22Rv1 (cell line): ENCODE data around the gene DSTN.

Experiments used
- ZFX ChIP-seq: fragments of 450-650 bp; IDR thresholded peaks from 2 replicates; pipeline ENCODE4 v1.6.1; 2017; ENCODE audit warnings: antibody characterized with exemption, borderline replicate concordance
- TF ChIP-seq, protein P1 (sequence below): fragments of 450-650 bp; IDR thresholded peaks from 2 replicates; pipeline ENCODE4 v1.5.1; 2017; ENCODE audit warnings: mild to moderate bottlenecking

DNA sequence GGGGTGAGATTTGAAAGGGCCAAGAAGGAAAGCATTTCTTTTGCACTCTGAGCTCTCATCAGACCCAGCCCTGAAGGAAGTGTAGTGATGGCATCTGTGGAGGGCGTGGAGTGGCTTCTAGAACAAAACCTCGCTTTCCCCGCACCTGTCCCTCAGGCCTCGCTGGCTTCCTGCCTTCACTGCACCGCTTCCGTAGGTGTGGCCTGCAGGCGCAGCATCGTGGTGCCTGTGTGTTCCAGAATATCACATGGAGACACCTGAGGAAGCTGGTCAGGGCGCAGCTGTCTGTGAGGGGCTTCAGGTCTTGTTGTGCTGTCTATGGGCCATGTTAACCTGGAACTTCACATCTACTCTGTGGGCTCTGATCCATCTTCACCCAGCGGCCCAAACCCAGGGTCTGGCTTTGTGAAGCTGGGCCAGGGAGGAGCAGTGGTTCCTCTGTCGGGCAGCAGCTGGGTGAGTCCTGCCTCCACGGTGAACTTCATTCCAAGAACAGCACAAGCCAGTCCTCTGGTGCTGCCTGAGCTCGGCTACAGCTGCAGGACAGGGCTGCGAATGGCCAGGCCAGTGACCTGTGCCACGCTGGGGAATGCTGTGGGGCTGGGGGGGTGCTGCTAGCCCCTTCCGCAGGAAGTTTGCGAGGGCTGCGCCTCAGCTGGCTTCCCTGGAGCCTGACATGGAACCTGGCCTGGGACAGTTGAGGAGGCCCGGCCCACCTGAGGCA, 40.9 kb downstream of the DSTN start:
- TF ChIP-seq, protein P1, sequence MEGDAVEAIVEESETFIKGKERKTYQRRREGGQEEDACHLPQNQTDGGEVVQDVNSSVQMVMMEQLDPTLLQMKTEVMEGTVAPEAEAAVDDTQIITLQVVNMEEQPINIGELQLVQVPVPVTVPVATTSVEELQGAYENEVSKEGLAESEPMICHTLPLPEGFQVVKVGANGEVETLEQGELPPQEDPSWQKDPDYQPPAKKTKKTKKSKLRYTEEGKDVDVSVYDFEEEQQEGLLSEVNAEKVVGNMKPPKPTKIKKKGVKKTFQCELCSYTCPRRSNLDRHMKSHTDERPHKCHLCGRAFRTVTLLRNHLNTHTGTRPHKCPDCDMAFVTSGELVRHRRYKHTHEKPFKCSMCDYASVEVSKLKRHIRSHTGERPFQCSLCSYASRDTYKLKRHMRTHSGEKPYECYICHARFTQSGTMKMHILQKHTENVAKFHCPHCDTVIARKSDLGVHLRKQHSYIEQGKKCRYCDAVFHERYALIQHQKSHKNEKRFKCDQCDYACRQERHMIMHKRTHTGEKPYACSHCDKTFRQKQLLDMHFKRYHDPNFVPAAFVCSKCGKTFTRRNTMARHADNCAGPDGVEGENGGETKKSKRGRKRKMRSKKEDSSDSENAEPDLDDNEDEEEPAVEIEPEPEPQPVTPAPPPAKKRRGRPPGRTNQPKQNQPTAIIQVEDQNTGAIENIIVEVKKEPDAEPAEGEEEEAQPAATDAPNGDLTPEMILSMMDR: no peak
- TF ChIP-seq ZFX: no peak
